ENCODE data around the gene OXER1. TPM values are rescaled to one million over a fixed set of nuclear protein-coding genes. Genes with fewer than 3 reads are reported as not detected.

OXER1 gene
- total RNA-seq, 4 donors from 2014 or later: 0.78 to 1.3 (median 0.98) TPM; not detected in 1

DNA sequence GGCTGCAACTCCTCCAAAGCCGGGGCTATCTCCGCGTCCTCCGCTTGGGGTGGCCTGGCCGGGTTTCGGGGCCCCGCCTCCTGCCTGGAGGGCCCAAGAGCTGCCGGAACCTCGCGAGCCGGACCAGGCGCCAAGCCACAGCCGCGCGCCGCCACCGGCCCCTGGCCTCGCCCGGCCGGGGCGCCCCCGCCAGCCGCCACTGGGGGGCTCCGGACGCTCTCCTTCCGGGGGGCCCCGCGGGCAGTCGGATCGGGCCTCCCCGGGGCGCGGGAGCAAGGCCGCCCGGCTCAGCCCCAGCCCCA, 45.8 kb upstream of the OXER1 start:
- H3K9me3 ChIP-seq: no peaks in the 10 kb centered on the region
- intact Hi-C loops (cut with DNase I): no loop called here
- peak overlapping the region; percentile 41 to 54 (median 53) for H3K4me3 ChIP-seq (replicated peaks in 1 of 3)
- peak; percentile 88 to 89 for DNase-seq
- TF ChIP-seq, protein P1, sequence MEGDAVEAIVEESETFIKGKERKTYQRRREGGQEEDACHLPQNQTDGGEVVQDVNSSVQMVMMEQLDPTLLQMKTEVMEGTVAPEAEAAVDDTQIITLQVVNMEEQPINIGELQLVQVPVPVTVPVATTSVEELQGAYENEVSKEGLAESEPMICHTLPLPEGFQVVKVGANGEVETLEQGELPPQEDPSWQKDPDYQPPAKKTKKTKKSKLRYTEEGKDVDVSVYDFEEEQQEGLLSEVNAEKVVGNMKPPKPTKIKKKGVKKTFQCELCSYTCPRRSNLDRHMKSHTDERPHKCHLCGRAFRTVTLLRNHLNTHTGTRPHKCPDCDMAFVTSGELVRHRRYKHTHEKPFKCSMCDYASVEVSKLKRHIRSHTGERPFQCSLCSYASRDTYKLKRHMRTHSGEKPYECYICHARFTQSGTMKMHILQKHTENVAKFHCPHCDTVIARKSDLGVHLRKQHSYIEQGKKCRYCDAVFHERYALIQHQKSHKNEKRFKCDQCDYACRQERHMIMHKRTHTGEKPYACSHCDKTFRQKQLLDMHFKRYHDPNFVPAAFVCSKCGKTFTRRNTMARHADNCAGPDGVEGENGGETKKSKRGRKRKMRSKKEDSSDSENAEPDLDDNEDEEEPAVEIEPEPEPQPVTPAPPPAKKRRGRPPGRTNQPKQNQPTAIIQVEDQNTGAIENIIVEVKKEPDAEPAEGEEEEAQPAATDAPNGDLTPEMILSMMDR (IDR thresholded peaks at IDR 0.05): peak in 3 of 6 experiments; percentile 26 to 50 (median 49)
- no peak for TF ChIP-seq POLR2A (IDR thresholded peaks at IDR 0.05)
- no peaks in the 10 kb centered on the region for H3K27me3 ChIP-seq
- H3K36me3 ChIP-seq: no peaks in the 10 kb centered on the region
- peak overlapping the region; percentile 98 to 99 (median 99) for H3K27ac ChIP-seq
- H3K4me1 ChIP-seq: peaks cover 6 to 13% of the 10 kb centered on the region in 2 donors
- 0 to 2% methylated on average over 4 to 7 of the region's 35 CpGs for WGBS, 2 donors

DNA sequence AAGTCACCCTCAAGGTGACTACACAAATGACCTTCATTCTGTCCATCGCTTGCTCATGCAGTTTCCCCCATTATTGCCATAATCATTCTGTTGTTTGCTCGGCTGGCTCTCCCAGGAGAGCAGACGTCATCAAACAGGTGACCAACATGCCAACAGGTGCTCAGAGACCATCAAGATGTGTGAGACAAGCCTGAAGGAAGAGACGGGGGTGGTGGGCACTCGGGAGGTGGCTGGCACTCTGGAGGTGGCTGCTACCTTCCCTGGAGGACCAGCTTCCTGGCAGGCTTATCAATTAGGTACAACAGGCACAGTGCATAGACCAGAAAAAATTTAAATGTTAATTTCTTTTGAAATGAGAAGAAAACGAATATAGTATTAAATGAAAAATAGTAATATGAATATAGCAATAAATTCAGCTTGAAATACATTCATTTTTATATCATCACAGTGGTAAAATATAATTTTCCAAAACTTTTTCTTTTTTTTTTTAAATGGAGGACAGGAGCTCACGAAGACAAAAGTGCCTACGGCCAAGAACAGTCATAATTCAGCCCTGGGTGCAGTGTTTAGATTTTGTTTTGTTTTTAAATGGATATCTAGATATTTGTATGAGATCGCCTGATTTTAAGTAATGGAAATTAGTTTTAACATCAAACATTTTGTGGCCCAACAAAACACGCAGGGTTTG, 45.3 kb upstream of the OXER1 start:
- H3K9me3 ChIP-seq: no peaks in the 10 kb centered on the region
- H3K27ac ChIP-seq: peak overlapping the region; percentile 98 to 99 (median 99)
- TF ChIP-seq, protein P1 (IDR thresholded peaks at IDR 0.05): peak in 1 of 6 experiments; percentile 41
- peak in 1 of 2 donors; percentile 22 for TF ChIP-seq POLR2A (IDR thresholded peaks at IDR 0.05)
- H3K4me1 ChIP-seq: peaks cover 6 to 13% of the 10 kb centered on the region in 2 donors
- no peaks in the 10 kb centered on the region for H3K36me3 ChIP-seq
- 28 to 29% methylated on average over 10 of the region's 10 CpGs for WGBS, 2 donors
- peak; percentile 33 to 47 for DNase-seq
- H3K27me3 ChIP-seq: no peaks in the 10 kb centered on the region
- intact Hi-C loops (cut with DNase I): no loop called here
- peak overlapping the region; percentile 41 to 54 (median 53) for H3K4me3 ChIP-seq (replicated peaks in 1 of 3)

DNA sequence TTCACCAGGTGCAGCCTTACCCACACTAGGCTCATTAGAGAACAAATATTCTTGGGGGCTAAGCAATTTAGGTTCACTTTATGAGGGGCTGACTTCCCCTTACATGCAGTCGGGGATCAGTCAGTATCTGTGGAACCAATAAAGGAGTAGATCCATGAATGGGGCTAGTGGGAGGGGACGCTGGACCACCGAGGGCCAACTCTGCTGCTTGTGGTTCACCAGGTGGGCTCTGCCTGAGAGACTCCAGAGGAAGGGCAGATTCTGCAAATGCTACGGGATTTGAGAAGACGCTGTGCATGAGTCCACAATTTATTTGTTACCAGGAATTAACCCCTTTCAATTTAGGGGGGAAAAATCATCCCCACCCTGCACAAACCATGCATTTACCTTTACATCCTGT, 44.4 kb upstream of the OXER1 start:
- Histone ChIP-seq H3K27me3 (no peaks in the 10 kb centered on the region), H3K9me3 (no peaks in the 10 kb centered on the region), H3K36me3 (no peaks in the 10 kb centered on the region), H3K27ac (no peak overlapping the region), H3K4me3 (replicated peaks in 1 of 3) (no peak overlapping the region), H3K4me1 (peaks cover 6 to 13% of the 10 kb centered on the region in 2 donors)
- no peak for DNase-seq
- WGBS, 2 donors: 95 to 96% methylated on average over 5 of the region's 5 CpGs
- TF ChIP-seq, protein P1 (IDR thresholded peaks at IDR 0.05): no peak
- TF ChIP-seq POLR2A (IDR thresholded peaks at IDR 0.05): no peak
- intact Hi-C loops (cut with DNase I): no loop called here

DNA sequence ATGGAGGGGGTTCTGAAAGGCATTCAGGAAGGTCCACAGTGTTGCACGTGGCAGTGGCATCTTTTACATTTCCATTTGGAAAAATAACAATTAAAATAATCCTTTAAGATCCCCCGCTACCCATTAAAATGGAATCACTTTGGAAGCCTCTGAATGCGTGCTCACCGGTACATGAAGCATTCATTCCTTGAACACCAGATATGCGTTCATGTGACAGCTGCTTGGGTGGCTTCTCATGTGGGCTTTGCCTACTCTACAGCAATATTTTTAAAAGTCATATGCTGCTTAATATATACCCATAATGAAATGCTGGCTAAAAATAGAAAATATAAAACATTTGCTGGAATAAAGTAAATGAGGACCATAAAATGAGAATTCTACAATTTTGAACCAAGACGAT, 42.9 kb upstream of the OXER1 start:
- 88 to 91% methylated on average over 6 of the region's 6 CpGs for WGBS, 2 donors
- TF ChIP-seq POLR2A (IDR thresholded peaks at IDR 0.05): no peak
- TF ChIP-seq, protein P1 (IDR thresholded peaks at IDR 0.05): no peak
- H3K9me3 ChIP-seq: no peaks in the 10 kb centered on the region
- no peak overlapping the region for H3K4me3 ChIP-seq (replicated peaks in 1 of 3)
- no peak for DNase-seq
- no peaks in the 10 kb centered on the region for H3K36me3 ChIP-seq
- H3K27me3 ChIP-seq: no peaks in the 10 kb centered on the region
- intact Hi-C loops (cut with DNase I): no loop called here
- H3K27ac ChIP-seq: no peak overlapping the region
- peaks cover 6 to 13% of the 10 kb centered on the region in 2 donors for H3K4me1 ChIP-seq

DNA sequence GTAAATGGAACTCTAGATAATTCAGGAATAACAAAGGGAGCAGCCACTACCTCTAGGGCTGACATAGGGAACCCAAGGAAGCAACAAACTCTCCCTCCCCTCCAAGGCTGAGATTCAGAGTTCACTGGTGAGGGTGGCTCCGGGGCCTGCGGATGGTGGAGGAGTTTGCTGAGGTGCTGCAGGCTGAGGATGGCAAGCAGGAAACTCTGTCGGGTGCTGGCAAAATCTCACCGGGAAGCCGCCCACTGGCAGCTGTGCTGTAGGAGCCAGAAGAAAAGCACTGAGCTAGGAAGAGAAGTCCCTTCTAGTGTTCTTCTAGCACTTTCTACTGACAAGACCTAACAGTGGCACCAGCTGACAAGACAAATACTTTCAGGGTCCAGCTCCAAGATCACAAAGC, 41.0 kb upstream of the OXER1 start:
- 78% methylated on average over 5 of the region's 5 CpGs for WGBS, 2 donors
- H3K9me3 ChIP-seq: no peaks in the 10 kb centered on the region
- peaks cover 6 to 12% of the 10 kb centered on the region in 2 donors for H3K4me1 ChIP-seq
- DNase-seq: no peak
- H3K27me3 ChIP-seq: no peaks in the 10 kb centered on the region
- no peak overlapping the region for H3K27ac ChIP-seq
- TF ChIP-seq, protein P1 (IDR thresholded peaks at IDR 0.05): no peak
- TF ChIP-seq POLR2A (IDR thresholded peaks at IDR 0.05): no peak
- intact Hi-C loops (cut with DNase I): no loop called here
- no peak overlapping the region for H3K4me3 ChIP-seq (replicated peaks in 1 of 3)
- H3K36me3 ChIP-seq: no peaks in the 10 kb centered on the region

All from thyroid gland (tissue), 4 donors.